ENCODE data around the gene QRICH2. TPM values are rescaled to one million over a fixed set of nuclear protein-coding genes. Genes with fewer than 3 reads are reported as not detected.

QRICH2 gene
- total RNA-seq, 1 donor from 2014 or later: 3.4 TPM

DNA sequence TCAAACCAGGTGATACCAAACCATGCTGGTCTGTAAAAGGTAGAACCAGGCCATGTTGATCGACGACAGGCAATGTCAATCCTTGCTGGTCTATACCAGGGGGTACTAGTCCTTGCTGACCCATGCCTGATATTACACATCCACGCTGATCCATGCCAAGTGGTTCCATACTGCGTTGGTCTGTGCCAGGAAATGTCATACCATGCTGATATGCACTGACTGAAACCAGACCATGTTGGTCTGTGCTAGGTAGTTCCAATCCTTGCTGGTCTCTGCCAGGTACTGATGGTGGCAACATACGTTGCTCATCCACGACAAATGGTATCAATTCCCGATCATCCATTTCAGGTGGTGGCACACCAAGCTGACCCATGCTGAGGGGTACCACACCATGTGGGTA is 15.0 kb downstream of the QRICH2 start:
- intact Hi-C loops (cut with DNase I): no loop called here
- H3K9me3 ChIP-seq: no peaks in the 10 kb centered on the region

GRCh38 chr17:76292567-76292966 is 15.5 kb downstream of the QRICH2 start:
- intact Hi-C loops (cut with DNase I): no loop called here
- ATAC-seq: peak; percentile 19

More for the DNA sequence above, 15.0 kb downstream of the QRICH2 start:
- Histone ChIP-seq H3K4me1 (no peaks in the 10 kb centered on the region), H3K27ac (no peak overlapping the region), H3K36me3 (no peaks in the 10 kb centered on the region), H3K27me3 (no peaks in the 10 kb centered on the region), H3K4me3 (no peak overlapping the region)
- no peak for DNase-seq
- no peak for TF ChIP-seq CTCF (IDR thresholded peaks at IDR 0.05)
- ATAC-seq: peak; percentile 18

DNA sequence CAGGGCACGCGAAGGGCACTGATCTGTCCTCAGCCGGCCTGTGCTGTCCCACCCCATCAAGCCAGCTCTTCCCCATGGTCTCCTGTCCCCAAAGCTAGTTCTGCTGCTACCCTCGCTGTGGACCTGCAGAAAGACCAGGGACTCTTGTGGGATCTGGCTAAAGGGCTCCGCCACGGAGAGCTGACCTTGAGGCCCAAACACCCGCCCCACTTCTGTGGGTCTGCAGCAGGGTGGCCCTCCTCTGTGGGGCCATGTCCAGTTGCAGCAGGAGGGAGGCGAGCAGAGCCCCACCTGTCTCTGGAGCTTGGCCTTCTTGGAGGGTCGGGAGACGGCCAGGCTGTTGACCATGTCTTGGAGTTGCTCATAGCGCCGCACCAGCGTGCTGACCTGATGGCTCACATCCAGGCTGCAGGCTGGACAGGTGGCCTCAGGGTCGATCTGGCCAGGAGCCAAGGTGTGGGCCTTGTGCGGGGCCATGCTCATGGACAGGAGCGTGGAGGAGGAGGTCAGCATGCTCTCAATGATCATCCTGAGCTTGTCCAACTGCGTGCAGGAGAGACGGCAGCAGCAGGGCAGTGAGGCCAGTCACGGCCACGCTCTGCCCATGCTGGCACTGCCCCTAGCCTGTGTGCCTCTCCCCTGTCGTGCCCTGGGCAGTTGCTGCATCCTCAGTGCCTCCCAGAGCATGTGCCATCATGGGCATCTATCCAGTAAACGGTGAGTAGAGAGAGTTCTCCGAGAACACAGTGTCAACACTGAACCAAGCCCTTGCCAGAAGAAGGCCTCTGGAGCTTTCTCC is 26.3 kb downstream of the QRICH2 start:
- no peak for TF ChIP-seq CTCF (IDR thresholded peaks at IDR 0.05)
- DNase-seq: no peak
- intact Hi-C loops (cut with DNase I): loop anchor here (5.0 kb wide), 1 partner anchor 159 kb away; no protein-coding TSS in a partner anchor
- H3K27ac ChIP-seq: no peak overlapping the region
- no peaks in the 10 kb centered on the region for H3K27me3 ChIP-seq
- H3K9me3 ChIP-seq: no peaks in the 10 kb centered on the region
- peaks cover 6% of the 10 kb centered on the region for H3K4me1 ChIP-seq
- H3K4me3 ChIP-seq: no peak overlapping the region
- no peak for ATAC-seq
- H3K36me3 ChIP-seq: no peaks in the 10 kb centered on the region

More at GRCh38 chr17:76292567-76292966, 15.5 kb downstream of the QRICH2 start:
- Histone ChIP-seq H3K4me1 (no peaks in the 10 kb centered on the region), H3K9me3 (no peaks in the 10 kb centered on the region), H3K27me3 (no peaks in the 10 kb centered on the region), H3K36me3 (no peaks in the 10 kb centered on the region), H3K4me3 (no peak overlapping the region), H3K27ac (no peak overlapping the region)
- no peak for DNase-seq
- TF ChIP-seq CTCF (IDR thresholded peaks at IDR 0.05): no peak

DNA sequence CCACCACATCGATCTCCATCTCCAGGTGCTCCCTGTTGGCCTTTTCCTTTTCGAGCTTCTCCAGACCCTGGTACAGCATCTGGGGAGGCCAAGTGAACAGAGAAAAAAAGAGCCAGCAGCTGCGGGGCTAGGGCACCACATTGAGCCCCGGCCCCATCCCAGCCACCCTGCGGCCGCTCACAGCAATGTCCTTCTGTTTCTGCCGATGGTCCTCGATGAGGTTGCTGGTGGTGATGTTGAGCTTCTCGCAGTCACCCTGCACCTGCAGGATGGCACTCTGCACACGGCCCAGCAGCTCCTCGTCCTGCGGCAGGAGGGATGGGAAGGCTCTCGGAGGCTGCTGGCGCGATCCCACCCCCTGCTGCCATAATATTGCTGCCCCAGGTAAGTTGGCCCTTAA is 27.4 kb downstream of the QRICH2 start:
- ATAC-seq: no peak
- no peaks in the 10 kb centered on the region for H3K27me3 ChIP-seq
- H3K27ac ChIP-seq: no peak overlapping the region
- H3K36me3 ChIP-seq: no peaks in the 10 kb centered on the region
- no peak overlapping the region for H3K4me3 ChIP-seq
- DNase-seq: no peak
- intact Hi-C loops (cut with DNase I): loop anchor here (5.0 kb wide), 1 partner anchor 158 kb away; no protein-coding TSS in a partner anchor
- no peak for TF ChIP-seq CTCF (IDR thresholded peaks at IDR 0.05)
- H3K4me1 ChIP-seq: peaks cover 6% of the 10 kb centered on the region
- no peaks in the 10 kb centered on the region for H3K9me3 ChIP-seq

GRCh38 chr17:76279742-76280287 is 28.3 kb downstream of the QRICH2 start:
- intact Hi-C loops (cut with DNase I): loop anchor here (5.0 kb wide), 1 partner anchor 158 kb away; no protein-coding TSS in a partner anchor
- no peak for TF ChIP-seq CTCF (IDR thresholded peaks at IDR 0.05)
- Histone ChIP-seq H3K27me3 (no peaks in the 10 kb centered on the region), H3K36me3 (no peaks in the 10 kb centered on the region), H3K9me3 (no peaks in the 10 kb centered on the region), H3K4me1 (peaks cover 6% of the 10 kb centered on the region), H3K27ac (no peak overlapping the region), H3K4me3 (no peak overlapping the region)
- no peak for DNase-seq
- no peak for ATAC-seq

Measured in upper lobe of right lung (tissue), 1 donor.